GM12801 (cell line): ENCODE results near the gene ITGB2.

Source experiments
- CTCF ChIP-seq: IDR thresholded peaks from one replicate; pipeline ENCODE4 v1.5.1; 2011; ENCODE audit warnings: control low read depth; ENCODE audit not compliant: insufficient read length; ENCODE audit errors: extremely low read depth

ITGB2 gene

GRCh38 chr21:44871576-44872269, 49.0 kb downstream of the ITGB2 start:
- no peak for TF ChIP-seq CTCF

- TF ChIP-seq CTCF = no peak
These were observed 49.8 kb downstream of the ITGB2 start for GRCh38 chr21:44870748-44871495.

GRCh38 chr21:44869781-44870747, 50.6 kb downstream of the ITGB2 start:
- TF ChIP-seq CTCF = no peak

GRCh38 chr21:44868707-44869106, 52.0 kb downstream of the ITGB2 start:
- no peak for TF ChIP-seq CTCF

- TF ChIP-seq CTCF = no peak
These were observed 52.5 kb downstream of the ITGB2 start for GRCh38 chr21:44867999-44868700.

- no peak for TF ChIP-seq CTCF
These were observed 53.2 kb downstream of the ITGB2 start for GRCh38 chr21:44867464-44867863.
